Smooth muscle cell of the brain vasculature (primary cell): ENCODE results near the gene UBR1.
"Not testable (repeated sequence)": the region's sequence is repeated elsewhere in the genome, so short reads cannot be mapped to it uniquely, and the experiment has no call there.

ENCODE experiments used
- DNase-seq: peaks from one replicate; pipeline ENCODE4 v3.0.0-alpha.2; 2012; ENCODE audit warnings: low read depth, low spot score

Gene UBR1

DNA sequence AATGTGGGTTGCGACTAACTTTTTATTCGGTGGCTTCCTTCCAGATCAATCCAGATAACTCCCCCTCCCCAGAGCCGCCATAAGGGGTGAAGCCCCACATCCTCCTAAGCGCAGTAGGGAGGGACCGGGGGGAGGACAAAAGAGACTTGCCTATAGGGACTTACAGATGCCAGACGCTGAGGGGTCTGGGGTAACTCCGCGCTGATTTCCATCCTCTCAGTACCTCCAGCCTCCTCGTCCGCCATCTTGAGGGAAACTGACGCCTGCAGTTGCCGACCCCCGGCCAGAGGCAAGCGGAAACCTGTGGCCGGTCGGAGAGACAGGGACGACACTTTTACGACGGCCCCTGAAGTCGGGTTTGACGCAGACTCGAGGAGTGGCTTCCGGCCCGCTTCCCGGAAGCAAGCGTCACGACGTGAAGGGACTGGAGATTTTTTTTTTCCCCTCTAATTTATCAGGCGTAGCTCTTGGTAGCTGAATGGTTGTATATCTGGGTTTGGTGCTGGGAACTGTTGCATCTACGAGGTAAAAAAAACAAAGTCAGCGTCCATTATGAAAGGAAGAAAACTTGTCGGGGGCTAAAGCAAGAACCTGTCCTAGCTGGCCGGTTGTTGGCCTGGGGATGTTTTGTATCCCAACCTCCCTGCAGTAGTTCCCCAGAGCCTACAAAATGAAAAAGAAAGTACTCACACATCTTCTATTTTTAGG is at the start of gene UBR1:
TSS of gene UBR1 (minus strand) at position 261 of the 708 bp plus-strand sequence. CDS start at position 245, 16 bp downstream.
- peak; percentile 73 for DNase-seq

DNA sequence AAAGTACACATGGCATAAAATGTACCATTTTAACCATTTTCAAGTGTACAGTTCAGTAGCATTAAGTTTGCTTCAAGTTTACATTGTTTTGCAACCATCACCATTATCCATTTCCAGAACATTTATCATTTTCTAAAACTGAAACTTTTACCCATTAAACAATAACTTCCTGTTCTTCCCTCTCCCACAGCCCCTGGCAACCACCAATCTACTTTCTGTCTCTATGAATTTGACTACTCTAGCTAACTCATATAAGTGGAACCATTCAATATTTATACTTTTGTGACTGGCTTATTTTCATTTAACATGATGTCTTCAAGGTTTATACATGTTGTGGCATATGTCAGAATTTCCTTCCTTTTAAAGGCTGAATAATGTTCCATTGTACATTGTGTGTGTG is 47.4 kb upstream of the UBR1 start:
- no peak for DNase-seq

DNA sequence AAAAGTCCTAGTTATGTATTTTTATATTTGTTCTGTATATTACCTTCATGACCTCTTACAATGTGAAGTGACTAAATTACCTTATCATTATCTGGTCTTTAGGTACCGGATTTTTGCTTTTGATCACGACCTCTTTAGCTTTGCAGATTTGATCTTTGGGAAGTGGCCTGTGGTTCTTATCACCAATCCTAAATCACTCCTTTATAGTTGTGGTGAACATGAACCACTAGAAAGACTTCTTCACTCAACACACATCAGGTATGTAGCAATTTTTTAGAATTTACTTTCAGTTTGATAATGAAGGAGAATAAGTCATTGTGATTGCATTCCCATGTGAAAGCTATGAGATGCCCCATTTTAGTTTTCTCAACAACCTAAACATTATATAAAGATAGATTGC is 45.9 kb upstream of the UBR1 start:
- no peak for DNase-seq

DNA sequence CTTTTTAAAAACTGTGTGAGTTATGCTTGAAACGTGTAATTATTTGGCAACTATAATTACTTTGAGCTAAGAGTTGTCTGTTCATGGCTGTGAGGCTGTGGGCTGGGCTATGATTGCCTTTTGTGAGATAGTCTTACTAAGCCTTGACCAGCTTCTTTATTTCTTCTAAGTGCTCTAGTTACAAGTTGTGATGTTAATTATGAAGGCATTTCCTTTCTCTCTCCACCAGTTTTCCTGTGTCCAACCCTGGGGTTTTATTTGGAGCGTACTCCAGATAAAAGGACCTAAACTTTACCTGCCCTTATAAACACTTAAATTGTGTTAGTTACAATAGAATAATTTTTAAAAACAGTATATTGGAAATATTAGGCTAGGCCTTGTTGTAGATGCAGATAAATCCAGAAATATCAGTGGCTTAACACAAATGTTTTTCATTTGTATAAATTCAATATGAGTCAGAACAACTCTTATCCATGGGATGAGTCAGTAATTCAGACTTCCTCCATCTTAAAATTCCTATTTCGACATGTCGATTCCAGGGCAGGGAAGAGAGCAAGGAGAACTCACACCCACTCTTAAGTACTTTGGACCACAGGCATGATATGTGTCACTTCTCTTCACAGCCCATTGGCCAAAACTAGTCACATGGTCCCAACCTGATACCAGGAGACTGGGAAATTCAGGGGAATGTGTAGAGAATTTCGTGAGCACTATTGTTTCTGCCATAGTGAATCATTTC is 44.5 kb upstream of the UBR1 start:
- DNase-seq, result no peak

DNA sequence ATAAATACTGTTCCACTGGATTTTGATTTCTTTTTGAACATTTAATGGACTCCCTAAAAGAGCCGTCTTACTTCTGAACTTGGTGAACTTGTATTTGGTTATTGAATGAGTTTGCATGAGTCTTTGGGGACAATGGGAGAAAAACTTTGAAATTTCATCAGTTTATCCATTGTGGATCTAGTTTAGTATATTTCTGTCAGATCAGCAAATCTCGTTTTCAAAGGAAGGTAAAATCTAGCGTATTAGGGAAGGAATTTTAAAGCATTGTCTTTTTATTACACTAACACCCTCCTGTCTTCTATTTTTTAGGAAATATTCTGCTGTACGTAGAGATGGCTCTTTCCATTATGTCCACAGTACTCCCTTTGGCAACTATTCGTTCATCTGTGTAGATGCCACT is 40.3 kb upstream of the UBR1 start:
- no peak for DNase-seq

- DNase-seq, result no peak
Measured at GRCh38 chr15:43144512-43144911, 38.7 kb upstream of the UBR1 start.

DNA sequence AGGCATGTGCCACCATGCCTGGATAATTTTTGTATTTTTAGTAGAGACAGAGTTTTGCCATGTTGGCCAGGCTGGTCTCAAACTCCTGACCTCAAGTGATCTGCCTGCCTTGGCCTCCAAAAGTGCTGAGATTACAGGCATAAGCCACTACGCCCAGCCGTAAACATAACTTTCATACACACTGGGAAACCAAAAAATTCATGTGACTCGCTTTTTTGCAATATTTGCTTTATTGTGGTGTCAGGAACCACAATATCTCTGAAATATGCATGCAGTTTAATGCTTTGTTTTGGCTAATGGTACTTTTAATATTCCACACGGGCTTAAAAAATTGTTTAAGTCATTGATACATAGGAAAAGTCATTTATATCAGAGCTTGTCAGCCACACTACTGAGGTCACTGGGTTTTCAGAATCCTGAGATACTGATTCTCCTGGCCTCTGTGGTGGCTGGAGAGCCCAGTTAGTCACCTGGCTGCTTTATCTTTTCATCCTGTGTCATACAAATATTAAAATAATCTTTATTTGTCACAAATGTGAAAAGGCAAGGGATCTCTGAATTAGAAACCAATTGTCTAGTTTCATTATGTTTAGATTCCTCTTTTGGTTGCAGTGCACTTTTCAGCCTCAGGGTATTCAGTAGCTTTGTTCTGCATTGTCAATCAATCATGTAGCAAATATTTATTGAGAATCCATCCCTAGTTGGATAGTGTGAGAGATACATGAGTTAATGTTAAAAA is 37.5 kb upstream of the UBR1 start:
- no peak for DNase-seq

GRCh38 chr15:43135351-43135750 is 29.5 kb upstream of the UBR1 start:
- no peak for DNase-seq

GRCh38 chr15:43134157-43134635 is 28.4 kb upstream of the UBR1 start:
- DNase-seq, result no peak

DNA sequence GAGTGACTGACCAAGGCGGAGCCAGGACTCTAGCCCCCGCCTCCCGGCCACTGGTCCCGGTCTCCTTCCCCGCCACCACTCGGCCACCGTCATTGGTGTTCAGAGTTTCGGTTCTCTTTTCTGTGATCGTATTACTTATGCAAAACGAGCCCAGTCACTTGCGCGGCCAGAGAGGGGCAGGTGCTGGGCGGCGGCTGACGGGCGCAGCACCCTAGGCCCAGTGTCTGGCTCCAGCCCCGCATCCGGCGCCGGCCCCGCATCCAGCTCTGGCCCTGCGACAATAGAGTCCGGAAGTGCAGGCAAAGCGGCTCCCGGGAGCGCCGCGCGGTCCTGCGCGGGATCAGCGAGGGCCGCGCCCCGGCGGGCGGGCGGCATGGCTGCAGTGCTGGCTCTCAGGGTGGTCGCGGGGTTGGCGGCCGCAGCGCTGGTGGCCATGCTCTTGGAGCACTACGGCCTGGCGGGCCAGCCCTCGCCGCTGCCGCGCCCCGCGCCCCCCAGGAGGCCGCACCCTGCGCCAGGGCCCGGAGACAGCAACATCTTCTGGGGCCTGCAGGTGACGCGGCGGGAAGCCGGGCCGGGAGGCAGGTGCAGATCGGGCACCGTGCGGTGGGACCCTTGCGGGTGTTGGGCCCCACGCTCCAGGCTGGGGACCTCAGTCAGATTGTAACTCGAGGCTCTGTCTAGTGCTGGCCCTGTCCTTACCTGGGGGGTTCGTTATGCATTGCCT is 27.8 kb upstream of the UBR1 start, which contains the start of gene TMEM62:
TSS of gene TMEM62 (plus strand) at position 157 of the 727 bp plus-strand sequence. CDS start at position 374, 217 bp downstream.
- no peak for DNase-seq

- no peak for DNase-seq
Measured at GRCh38 chr15:43132830-43133429, 27.1 kb upstream of the UBR1 start.

GRCh38 chr15:43128980-43129335 is 23.1 kb upstream of the UBR1 start:
- DNase-seq, result no peak

DNA sequence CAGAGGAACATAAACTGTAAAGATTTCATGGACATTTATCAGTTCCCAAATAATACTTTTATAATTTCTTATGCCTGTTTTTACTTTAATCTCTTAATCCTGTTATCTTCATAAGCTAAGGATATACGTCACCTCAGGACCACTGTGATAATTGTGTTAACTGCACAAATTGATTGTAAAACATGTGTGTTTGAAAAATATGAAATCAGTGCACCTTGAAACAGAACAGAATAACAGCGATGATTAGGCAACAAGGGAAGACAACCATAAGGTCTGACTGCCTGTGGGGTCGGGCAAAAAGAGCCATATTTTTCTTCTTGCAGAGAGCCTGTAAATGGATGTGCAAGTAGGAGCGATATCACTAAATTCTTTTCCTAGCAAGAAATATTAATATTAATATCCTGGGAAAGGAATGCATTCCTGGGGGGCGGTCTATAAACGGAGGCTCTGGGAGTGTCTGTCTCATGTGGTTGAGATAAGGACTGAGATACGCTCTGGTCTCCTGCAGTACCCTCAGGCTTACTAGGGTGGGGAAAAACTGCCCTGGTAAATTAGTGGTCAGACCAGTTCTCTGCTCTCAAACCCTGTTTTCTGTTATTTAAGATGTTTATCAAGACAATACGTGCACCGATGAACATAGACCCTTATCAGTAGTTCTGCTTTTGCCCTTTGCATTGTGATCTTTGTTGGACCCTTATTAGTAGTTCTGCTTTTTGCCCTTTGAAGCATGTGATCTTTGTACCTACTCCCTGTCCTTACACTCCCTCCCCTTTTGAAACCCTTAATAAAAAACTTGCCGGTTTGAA is 22.5 kb upstream of the UBR1 start:
- DNase-seq, result not testable (repeated sequence)

- DNase-seq, result no peak
Measured at GRCh38 chr15:43127752-43128151, 21.9 kb upstream of the UBR1 start.

GRCh38 chr15:43126356-43126755 is 20.5 kb upstream of the UBR1 start:
- DNase-seq, result no peak

- no peak for DNase-seq
Measured at GRCh38 chr15:43125100-43125661, 19.3 kb upstream of the UBR1 start.

GRCh38 chr15:43121863-43122262 is 16.0 kb upstream of the UBR1 start:
- DNase-seq, result no peak

DNA sequence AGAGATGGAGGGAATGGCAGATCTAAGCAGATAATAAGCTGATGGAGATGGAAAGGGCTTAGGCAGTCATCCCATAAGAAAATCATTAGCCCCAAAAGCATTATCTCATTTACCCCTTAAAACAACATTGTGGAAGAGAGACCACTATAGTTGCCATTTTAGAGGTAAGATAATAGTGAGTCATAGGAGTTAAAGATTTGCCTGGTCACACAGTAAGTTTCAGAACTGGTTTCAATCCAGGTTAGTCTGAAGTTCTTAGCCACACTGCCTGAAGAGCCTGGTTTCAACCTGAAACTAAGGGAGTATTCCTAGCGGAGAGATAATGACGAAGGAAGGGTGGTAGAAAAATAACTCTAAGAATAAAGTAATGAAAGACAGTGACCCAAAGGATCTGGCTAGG is 13.0 kb upstream of the UBR1 start:
- DNase-seq, result no peak

DNA sequence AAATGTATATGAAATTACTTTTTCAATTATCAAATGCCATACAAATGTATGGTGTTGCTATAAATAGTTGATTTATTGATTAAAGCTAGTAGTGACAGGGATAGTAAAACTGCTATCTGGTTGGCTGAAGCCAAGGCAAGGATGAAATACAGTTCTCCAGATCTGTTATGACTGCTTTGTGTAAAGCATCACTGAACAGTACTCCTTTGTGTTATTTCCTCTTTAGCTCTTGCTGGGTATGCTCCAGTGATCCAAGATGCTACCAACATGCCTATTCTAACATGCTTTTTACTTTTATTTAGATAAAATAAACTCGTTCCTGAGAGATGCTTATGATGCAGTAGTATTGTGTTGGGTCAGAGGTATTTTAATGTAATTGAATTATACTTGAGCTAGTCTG is 12.4 kb upstream of the UBR1 start:
- no peak for DNase-seq

- DNase-seq, result no peak
Measured at GRCh38 chr15:43111354-43111753, 5.5 kb upstream of the UBR1 start.
